Neuron (in vitro differentiated cells): ENCODE data around the gene RAD52.

ENCODE experiments used
- H2AFZ ChIP-seq: one replicate; pipeline ENCODE4 v1.6.1; 2013; ENCODE audit warnings: low read depth, mild to moderate bottlenecking, inconsistent platforms, low read length, moderate library complexity
- H3K27me3 ChIP-seq: one replicate; pipeline ENCODE4 v1.6.1; 2013; ENCODE audit warnings: low read length; ENCODE audit not compliant: insufficient read depth
- H3K36me3 ChIP-seq: one replicate; pipeline ENCODE4 v1.6.1; 2013; ENCODE audit warnings: low read length; ENCODE audit not compliant: insufficient read depth
- H3K4me1 ChIP-seq: one replicate; pipeline ENCODE4 v1.6.1; 2013; ENCODE audit warnings: low read length; ENCODE audit not compliant: insufficient read depth
- H3K4me3 ChIP-seq: 2 replicates; pipeline ENCODE4 v1.5.1; 2013; ENCODE audit warnings: mild to moderate bottlenecking, low read length, moderate library complexity
- H3K9me3 ChIP-seq: one replicate; pipeline ENCODE4 v1.6.1; 2013; ENCODE audit warnings: low read length

Gene RAD52

DNA sequence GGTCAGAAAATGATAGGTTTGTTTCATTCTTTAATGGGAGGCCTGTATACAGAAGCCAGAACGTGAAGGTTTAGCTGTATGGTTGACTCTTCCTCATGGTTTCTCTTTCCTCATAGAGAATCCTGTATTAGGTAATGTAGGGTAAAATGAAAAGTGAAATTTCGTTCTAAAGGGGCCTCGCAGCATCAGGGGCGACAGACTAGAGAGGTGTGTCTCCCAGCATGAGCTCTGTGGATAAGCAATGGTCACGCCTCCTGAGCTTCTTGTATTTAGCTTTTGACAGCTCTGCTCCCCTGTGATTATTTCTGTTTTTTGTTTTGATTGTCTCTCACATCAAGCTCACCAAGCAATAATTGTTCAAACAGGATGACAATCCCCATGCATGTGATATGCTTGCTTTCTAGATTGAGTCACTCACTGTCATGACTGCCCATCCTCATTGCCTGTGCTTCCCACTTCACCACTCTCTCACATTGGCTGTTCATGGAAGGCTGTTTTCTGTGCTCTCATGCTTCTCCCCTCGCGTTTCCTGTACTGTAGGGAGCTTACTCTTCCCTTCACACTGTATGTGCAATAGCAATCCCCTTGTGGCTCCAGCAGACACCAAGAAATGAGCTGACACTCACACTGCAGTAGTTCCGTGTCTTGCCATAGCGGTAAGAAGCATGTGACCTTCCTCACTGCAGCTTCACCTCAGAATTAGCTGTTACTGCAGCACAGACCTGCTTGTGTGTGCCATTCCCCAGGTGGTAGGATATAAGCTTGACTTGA lies 44.0 kb downstream of the RAD52 start:
- H3K4me1 ChIP-seq = no peaks in the 10 kb centered on the region
- no peak overlapping the region for H3K4me3 ChIP-seq
- H2AFZ ChIP-seq = no peak overlapping the region
- H3K9me3 ChIP-seq = no peaks in the 10 kb centered on the region
- H3K27me3 ChIP-seq = no peaks in the 10 kb centered on the region
- peaks cover 89% of the 10 kb centered on the region for H3K36me3 ChIP-seq

GRCh38 chr12:904010-904414 lies 45.5 kb downstream of the RAD52 start:
- no peak overlapping the region for H3K4me3 ChIP-seq
- no peaks in the 10 kb centered on the region for H3K9me3 ChIP-seq
- no peaks in the 10 kb centered on the region for H3K27me3 ChIP-seq
- H3K36me3 ChIP-seq = peaks cover 90% of the 10 kb centered on the region
- no peaks in the 10 kb centered on the region for H3K4me1 ChIP-seq
- no peak overlapping the region for H2AFZ ChIP-seq

DNA sequence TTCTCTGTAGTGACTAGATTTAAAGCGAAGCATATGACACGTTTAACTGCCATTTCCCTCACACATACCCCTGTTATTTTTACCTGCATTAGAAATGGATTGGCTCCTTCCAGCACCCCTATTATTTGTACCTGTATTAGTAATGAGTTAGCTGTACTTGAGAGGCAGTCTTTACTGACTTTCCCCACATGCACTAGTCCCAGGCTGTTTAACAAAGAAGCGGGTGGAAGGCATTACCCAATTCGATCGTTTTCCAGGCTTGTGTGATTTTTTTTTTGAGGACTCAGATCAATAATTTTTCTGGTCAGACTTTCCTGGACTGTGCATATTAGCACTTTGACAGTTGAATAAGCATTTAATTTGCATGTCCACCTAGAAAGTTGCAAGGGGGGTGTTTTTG lies 46.4 kb downstream of the RAD52 start:
- H3K4me3 ChIP-seq = no peak overlapping the region
- no peaks in the 10 kb centered on the region for H3K27me3 ChIP-seq
- H3K9me3 ChIP-seq = no peaks in the 10 kb centered on the region
- H3K4me1 ChIP-seq = no peaks in the 10 kb centered on the region
- H2AFZ ChIP-seq = no peak overlapping the region
- H3K36me3 ChIP-seq = peaks cover 87% of the 10 kb centered on the region

DNA sequence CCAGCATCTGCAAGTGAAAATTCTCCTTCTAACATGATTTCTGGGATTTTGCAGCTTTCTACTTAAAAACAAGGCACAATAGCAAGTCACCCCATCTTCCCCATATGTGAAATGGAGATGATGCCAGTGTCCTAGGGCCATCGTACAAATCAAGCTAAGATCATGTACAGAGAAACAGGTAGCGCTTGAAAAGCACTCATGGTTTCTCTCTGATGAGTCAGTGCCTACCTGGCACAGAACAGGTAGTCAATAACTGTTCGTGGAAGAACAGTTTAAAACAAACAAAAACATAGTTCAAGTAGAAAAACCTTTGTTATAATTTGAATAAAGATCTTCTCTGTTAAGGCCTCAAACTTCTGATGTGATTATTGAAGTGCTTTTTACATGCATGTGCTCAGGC lies 46.9 kb downstream of the RAD52 start:
- H3K36me3 ChIP-seq = peaks cover 87% of the 10 kb centered on the region
- H3K9me3 ChIP-seq = no peaks in the 10 kb centered on the region
- no peak overlapping the region for H2AFZ ChIP-seq

GRCh38 chr12:897386-897785 lies 52.1 kb downstream of the RAD52 start:
- Histone ChIP-seq H3K4me3 (no peak overlapping the region), H3K4me1 (no peaks in the 10 kb centered on the region), H3K27me3 (no peaks in the 10 kb centered on the region), H2AFZ (no peak overlapping the region), H3K36me3 (peaks cover 80% of the 10 kb centered on the region), H3K9me3 (no peaks in the 10 kb centered on the region)

More for the DNA sequence above, 46.9 kb downstream of the RAD52 start:
- Histone ChIP-seq H3K4me3 (no peak overlapping the region), H3K27me3 (no peaks in the 10 kb centered on the region), H3K4me1 (no peaks in the 10 kb centered on the region)

DNA sequence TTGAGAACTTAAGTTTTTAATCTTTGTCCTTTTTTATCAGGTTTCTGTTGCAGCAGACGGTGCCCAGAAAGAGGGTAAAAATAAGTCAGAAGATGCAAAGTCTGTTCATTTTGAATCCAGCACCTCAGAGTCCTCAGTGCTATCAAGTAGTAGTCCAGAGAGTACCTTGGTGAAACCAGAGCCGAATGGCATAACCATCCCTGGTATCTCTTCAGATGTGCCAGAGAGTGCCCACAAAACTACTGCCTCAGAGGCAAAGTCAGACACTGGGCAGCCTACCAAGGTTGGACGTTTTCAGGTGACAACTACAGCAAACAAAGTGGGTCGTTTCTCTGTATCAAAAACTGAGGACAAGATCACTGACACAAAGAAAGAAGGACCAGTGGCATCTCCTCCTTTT lies 53.5 kb downstream of the RAD52 start:
- Histone ChIP-seq H3K4me1 (no peaks in the 10 kb centered on the region), H3K27me3 (no peaks in the 10 kb centered on the region), H2AFZ (no peak overlapping the region), H3K36me3 (peaks cover 74% of the 10 kb centered on the region), H3K9me3 (no peaks in the 10 kb centered on the region), H3K4me3 (no peak overlapping the region)

DNA sequence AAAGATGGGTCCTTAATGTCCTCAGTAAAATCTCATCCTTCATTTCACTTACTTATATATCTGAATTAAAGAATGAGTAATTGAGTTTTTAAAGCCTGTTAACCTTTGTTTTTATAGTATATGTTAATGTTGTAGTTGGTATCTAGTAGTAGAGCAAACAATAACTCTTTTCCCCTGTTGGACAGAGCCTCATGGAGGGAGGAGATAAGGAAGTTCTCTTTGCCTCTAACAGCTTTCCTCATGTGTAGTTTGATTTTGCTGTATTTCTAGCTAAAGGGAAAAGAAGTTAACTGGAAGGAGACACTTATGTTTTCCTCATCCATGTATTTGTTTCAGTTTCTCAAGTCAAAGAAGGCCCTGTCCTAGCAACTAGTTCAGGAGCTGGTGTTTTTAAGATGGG lies 55.3 kb downstream of the RAD52 start:
- Histone ChIP-seq H3K4me1 (no peaks in the 10 kb centered on the region), H2AFZ (no peak overlapping the region), H3K36me3 (peaks cover 68% of the 10 kb centered on the region), H3K4me3 (no peak overlapping the region), H3K9me3 (no peaks in the 10 kb centered on the region), H3K27me3 (no peaks in the 10 kb centered on the region)

GRCh38 chr12:886206-886605 lies 63.3 kb downstream of the RAD52 start:
- H3K4me1 ChIP-seq = no peaks in the 10 kb centered on the region
- no peaks in the 10 kb centered on the region for H3K9me3 ChIP-seq
- H2AFZ ChIP-seq = no peak overlapping the region
- no peak overlapping the region for H3K4me3 ChIP-seq
- no peaks in the 10 kb centered on the region for H3K27me3 ChIP-seq
- H3K36me3 ChIP-seq = peaks cover 87% of the 10 kb centered on the region

GRCh38 chr12:885701-886100 lies 63.8 kb downstream of the RAD52 start:
- H2AFZ ChIP-seq = no peak overlapping the region
- H3K9me3 ChIP-seq = no peaks in the 10 kb centered on the region
- peaks cover 92% of the 10 kb centered on the region for H3K36me3 ChIP-seq
- H3K4me3 ChIP-seq = no peak overlapping the region
- no peaks in the 10 kb centered on the region for H3K27me3 ChIP-seq
- H3K4me1 ChIP-seq = no peaks in the 10 kb centered on the region

DNA sequence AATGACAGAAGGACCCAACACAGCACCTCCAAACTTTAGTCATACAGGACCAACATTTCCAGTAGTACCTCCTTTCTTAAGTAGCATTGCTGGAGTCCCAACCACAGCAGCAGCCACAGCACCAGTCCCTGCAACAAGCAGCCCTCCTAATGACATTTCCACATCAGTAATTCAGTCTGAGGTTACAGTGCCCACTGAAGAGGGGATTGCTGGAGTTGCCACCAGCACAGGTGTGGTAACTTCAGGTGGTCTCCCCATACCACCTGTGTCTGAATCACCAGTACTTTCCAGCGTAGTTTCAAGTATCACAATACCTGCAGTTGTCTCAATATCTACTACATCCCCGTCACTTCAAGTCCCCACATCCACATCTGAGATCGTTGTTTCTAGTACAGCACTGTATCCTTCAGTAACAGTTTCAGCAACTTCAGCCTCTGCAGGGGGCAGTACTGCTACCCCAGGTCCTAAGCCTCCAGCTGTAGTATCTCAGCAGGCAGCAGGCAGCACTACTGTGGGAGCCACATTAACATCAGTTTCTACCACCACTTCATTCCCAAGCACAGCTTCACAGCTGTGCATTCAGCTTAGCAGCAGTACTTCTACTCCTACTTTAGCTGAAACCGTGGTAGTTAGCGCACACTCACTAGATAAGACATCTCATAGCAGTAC lies 64.6 kb downstream of the RAD52 start:
- Histone ChIP-seq H3K36me3 (peaks cover 93% of the 10 kb centered on the region), H2AFZ (no peak overlapping the region), H3K4me3 (no peak overlapping the region), H3K27me3 (no peaks in the 10 kb centered on the region), H3K9me3 (no peaks in the 10 kb centered on the region), H3K4me1 (no peaks in the 10 kb centered on the region)

- Histone ChIP-seq H3K4me1 (no peaks in the 10 kb centered on the region), H3K27me3 (no peaks in the 10 kb centered on the region), H3K9me3 (no peaks in the 10 kb centered on the region), H3K36me3 (peaks cover 83% of the 10 kb centered on the region), H3K4me3 (no peak overlapping the region), H2AFZ (no peak overlapping the region)
These were observed 68.8 kb downstream of the RAD52 start for GRCh38 chr12:880656-881055.

DNA sequence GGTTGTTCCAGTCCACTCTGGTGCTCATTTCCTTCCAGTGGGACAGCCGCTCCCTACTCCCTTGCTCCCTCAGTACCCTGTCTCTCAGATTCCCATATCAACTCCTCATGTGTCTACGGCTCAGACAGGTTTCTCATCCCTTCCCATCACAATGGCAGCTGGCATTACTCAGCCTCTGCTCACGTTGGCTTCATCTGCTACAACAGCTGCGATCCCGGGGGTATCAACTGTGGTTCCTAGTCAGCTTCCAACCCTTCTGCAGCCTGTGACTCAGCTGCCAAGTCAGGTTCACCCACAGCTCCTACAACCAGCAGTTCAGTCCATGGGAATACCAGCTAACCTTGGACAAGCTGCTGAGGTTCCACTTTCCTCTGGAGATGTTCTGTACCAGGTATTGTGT lies 69.9 kb downstream of the RAD52 start:
- Histone ChIP-seq H3K4me3 (no peak overlapping the region), H3K4me1 (no peaks in the 10 kb centered on the region), H2AFZ (no peak overlapping the region), H3K27me3 (no peaks in the 10 kb centered on the region), H3K9me3 (no peaks in the 10 kb centered on the region), H3K36me3 (peaks cover 79% of the 10 kb centered on the region)

DNA sequence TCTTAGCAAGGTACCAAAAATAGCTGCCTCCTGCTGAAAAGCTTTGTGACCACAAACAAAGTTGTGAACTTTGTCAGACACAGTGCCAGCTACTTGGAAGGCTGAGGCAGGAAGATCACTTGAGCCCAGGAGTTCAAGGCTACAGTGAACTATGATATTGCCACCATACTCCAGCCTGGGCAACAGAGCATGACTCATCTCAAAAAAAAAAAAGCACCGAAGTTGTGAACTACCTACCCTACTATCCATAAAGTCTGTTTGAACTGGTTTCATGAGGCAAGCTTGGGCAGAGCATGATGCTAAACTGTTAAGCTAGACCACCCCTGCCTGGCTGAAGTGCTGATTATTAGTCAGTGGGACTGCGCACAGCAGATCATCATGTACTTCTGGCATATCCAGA lies 75.5 kb downstream of the RAD52 start:
- Histone ChIP-seq H2AFZ (no peak overlapping the region), H3K4me3 (no peak overlapping the region), H3K4me1 (no peaks in the 10 kb centered on the region), H3K36me3 (peaks cover 56% of the 10 kb centered on the region), H3K9me3 (no peaks in the 10 kb centered on the region), H3K27me3 (no peaks in the 10 kb centered on the region)
